ENCODE measurements around the gene QRSL1. TPM values are rescaled to one million over a fixed set of nuclear protein-coding genes. Genes with fewer than 3 reads are reported as not detected.

QRSL1 gene
- total RNA-seq, 1 experiment from 2014 or later, result 18.4 TPM

DNA sequence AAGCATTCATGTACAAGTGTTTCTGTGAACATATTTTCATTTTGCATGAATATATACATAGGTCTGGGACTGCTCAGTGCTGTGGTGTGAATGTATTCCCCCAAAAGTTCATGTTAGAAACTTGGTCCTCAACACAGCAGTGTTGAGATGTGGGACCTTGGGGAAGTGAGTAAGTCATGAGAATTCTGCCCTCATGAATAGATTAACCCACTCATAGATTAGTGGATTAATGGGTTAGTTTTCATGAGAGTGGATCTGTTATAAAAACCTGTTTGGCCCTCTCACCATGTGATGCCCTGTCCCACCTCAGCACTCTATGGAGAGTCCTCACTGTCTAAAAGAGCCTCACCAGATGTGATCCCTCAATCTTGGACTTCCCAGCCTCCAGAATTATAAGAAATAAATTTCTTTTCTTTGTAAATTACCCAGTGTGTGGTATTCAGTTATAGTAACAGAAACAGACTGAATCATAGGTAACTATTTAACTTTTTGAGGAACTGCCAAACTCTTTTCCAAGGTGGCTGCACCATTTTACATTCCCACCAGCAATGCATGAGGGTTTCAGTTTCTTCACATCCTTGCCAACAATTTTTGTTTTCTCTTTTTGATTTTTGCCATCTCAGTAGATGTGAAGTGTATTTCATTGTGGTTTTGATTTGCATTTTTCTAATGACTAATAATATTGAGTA, 45.3 kb downstream of the QRSL1 start:
- TF ChIP-seq SIN3A (IDR thresholded peaks at IDR 0.05; ENCODE audit: borderline replicate concordance, insufficient read depth, low read depth, low read length) (no peak), TCF7L2 (IDR thresholded peaks at IDR 0.05; ENCODE audit: low read depth, low read length) (no peak)
- ChIA-PET POLR2A (no interaction called here), CTCF (no interaction called here)
- BruUV-seq (replicated peaks), result no TSS peak
- Histone ChIP-seq H3K9me3 (ENCODE audit: control insufficient read depth, insufficient read depth, low read depth, low read length) (no peaks in the 10 kb centered on the region), H3K4me3 (ENCODE audit: low read depth in 2 of 2, low read length in 2 of 2) (no peak overlapping the region), H3K36me3 (ENCODE audit: control insufficient read depth, insufficient read depth, low read length) (no peaks in the 10 kb centered on the region), H3K27me3 (ENCODE audit: control insufficient read depth, insufficient read depth, low read length) (no peaks in the 10 kb centered on the region), H3K27ac (ENCODE audit: low read length) (no peak overlapping the region), H3K4me1 (ENCODE audit: control insufficient read depth, insufficient read depth, low read length) (no peaks in the 10 kb centered on the region)
- intact Hi-C loops (cut with micrococcal nuclease; ENCODE audit: unreplicated experiment) (loop anchor here (10.0 kb wide), 1 partner anchor 440 kb away; the partner anchor contains the start of gene BEND3), in situ Hi-C loops (cut with HindIII; ENCODE audit: low pct_unique_long_range_greater_than_20kb, low sequenced_read_pairs) (no loop called here)
- no peak for ATAC-seq
- no peak for DNase-seq (ENCODE audit: low read depth, low spot score)

DNA sequence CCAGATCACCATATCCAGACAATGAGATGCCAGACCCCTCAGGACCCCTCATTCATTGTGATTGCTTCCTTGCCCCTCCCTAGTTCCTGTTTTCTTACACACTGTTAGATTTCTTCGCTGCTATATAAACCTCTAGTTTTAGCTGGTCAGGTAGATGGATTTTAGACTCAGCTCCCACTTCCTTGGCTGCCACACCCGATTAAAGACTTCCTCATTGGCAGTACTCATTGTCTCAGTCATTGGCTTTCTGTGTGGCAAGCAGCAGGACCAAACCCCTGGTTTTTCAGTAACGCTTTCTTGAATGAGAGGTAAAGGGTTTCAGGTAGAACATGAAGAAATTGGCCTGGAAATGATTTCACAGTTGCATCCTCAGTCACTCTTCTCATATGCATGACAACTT, 47.9 kb downstream of the QRSL1 start:
- no peak for ATAC-seq

DNA sequence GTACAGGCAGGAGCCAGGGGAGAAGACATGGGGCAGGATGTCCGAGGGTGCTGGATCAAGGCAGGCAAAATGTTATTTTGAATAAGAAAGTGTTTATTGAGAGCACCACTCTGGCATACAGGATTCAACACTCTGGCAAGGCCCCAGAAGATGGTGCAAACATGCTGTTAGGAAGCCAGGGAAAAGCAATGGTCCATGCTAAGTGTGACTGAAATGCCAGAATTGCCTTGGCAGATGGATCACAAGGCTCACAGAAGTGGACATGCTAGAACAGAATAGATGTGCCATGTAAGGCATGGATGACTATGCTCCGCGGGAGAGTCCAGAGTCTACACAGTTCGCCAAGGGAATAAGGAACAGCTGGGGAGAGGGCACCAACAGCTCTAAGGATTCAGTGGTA, 54.6 kb downstream of the QRSL1 start:
- POLR2A ChIA-PET, result interaction anchor here (0.6 kb wide), 1 partner anchor 37 kb away, joined by 7 read pairs; no protein-coding TSS in a partner anchor
- Histone ChIP-seq H3K27ac (ENCODE audit: low read length) (no peak overlapping the region), H3K27me3 (ENCODE audit: control insufficient read depth, insufficient read depth, low read length) (no peaks in the 10 kb centered on the region), H3K9me3 (ENCODE audit: control insufficient read depth, insufficient read depth, low read depth, low read length) (no peaks in the 10 kb centered on the region), H3K36me3 (ENCODE audit: control insufficient read depth, insufficient read depth, low read length) (no peaks in the 10 kb centered on the region), H3K4me3 (ENCODE audit: low read depth in 2 of 2, low read length in 2 of 2) (no peak overlapping the region), H3K4me1 (ENCODE audit: control insufficient read depth, insufficient read depth, low read length) (0 out of 2 replicates have a peak, but pooled peaks cover 3% of the 10 kb centered on the region)
- DNase-seq (ENCODE audit: low read depth, low spot score), result no peak
- CTCF ChIA-PET, result no interaction called here
- ATAC-seq, result no peak
- intact Hi-C loops (cut with micrococcal nuclease; ENCODE audit: unreplicated experiment) (no loop called here), in situ Hi-C loops (cut with HindIII; ENCODE audit: low pct_unique_long_range_greater_than_20kb, low sequenced_read_pairs) (no loop called here)
- no TSS peak for BruUV-seq (replicated peaks)
- TF ChIP-seq, protein P1, sequence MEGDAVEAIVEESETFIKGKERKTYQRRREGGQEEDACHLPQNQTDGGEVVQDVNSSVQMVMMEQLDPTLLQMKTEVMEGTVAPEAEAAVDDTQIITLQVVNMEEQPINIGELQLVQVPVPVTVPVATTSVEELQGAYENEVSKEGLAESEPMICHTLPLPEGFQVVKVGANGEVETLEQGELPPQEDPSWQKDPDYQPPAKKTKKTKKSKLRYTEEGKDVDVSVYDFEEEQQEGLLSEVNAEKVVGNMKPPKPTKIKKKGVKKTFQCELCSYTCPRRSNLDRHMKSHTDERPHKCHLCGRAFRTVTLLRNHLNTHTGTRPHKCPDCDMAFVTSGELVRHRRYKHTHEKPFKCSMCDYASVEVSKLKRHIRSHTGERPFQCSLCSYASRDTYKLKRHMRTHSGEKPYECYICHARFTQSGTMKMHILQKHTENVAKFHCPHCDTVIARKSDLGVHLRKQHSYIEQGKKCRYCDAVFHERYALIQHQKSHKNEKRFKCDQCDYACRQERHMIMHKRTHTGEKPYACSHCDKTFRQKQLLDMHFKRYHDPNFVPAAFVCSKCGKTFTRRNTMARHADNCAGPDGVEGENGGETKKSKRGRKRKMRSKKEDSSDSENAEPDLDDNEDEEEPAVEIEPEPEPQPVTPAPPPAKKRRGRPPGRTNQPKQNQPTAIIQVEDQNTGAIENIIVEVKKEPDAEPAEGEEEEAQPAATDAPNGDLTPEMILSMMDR (IDR thresholded peaks at IDR 0.05), result no peak
- no peak for TF ChIP-seq TCF7L2 (IDR thresholded peaks at IDR 0.05; ENCODE audit: low read depth, low read length)
- no peak for TF ChIP-seq POLR2AphosphoS5 (IDR thresholded peaks at IDR 0.05; ENCODE audit: low read depth, low read length)
- TF ChIP-seq SIN3A (IDR thresholded peaks at IDR 0.05; ENCODE audit: borderline replicate concordance, insufficient read depth, low read depth, low read length), result no peak
- TF ChIP-seq, protein P2, sequence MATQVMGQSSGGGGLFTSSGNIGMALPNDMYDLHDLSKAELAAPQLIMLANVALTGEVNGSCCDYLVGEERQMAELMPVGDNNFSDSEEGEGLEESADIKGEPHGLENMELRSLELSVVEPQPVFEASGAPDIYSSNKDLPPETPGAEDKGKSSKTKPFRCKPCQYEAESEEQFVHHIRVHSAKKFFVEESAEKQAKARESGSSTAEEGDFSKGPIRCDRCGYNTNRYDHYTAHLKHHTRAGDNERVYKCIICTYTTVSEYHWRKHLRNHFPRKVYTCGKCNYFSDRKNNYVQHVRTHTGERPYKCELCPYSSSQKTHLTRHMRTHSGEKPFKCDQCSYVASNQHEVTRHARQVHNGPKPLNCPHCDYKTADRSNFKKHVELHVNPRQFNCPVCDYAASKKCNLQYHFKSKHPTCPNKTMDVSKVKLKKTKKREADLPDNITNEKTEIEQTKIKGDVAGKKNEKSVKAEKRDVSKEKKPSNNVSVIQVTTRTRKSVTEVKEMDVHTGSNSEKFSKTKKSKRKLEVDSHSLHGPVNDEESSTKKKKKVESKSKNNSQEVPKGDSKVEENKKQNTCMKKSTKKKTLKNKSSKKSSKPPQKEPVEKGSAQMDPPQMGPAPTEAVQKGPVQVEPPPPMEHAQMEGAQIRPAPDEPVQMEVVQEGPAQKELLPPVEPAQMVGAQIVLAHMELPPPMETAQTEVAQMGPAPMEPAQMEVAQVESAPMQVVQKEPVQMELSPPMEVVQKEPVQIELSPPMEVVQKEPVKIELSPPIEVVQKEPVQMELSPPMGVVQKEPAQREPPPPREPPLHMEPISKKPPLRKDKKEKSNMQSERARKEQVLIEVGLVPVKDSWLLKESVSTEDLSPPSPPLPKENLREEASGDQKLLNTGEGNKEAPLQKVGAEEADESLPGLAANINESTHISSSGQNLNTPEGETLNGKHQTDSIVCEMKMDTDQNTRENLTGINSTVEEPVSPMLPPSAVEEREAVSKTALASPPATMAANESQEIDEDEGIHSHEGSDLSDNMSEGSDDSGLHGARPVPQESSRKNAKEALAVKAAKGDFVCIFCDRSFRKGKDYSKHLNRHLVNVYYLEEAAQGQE (IDR thresholded peaks at IDR 0.05; ENCODE audit: insufficient read depth in 1 of 2, low read depth in 2 of 2, low read length in 1 of 2), result no peak

More for the DNA sequence above, 47.9 kb downstream of the QRSL1 start:
- Histone ChIP-seq H3K4me1 (ENCODE audit: control insufficient read depth, insufficient read depth, low read length) (no peaks in the 10 kb centered on the region), H3K36me3 (ENCODE audit: control insufficient read depth, insufficient read depth, low read length) (no peaks in the 10 kb centered on the region), H3K9me3 (ENCODE audit: control insufficient read depth, insufficient read depth, low read depth, low read length) (no peaks in the 10 kb centered on the region), H3K4me3 (ENCODE audit: low read depth in 2 of 2, low read length in 2 of 2) (no peak overlapping the region), H3K27ac (ENCODE audit: low read length) (no peak overlapping the region), H3K27me3 (ENCODE audit: control insufficient read depth, insufficient read depth, low read length) (no peaks in the 10 kb centered on the region)
- POLR2A ChIA-PET, result no interaction called here
- no peak for DNase-seq (ENCODE audit: low read depth, low spot score)
- CTCF ChIA-PET, result no interaction called here
- in situ Hi-C loops (cut with HindIII; ENCODE audit: low pct_unique_long_range_greater_than_20kb, low sequenced_read_pairs), result no loop called here
- TF ChIP-seq SIN3A (IDR thresholded peaks at IDR 0.05; ENCODE audit: borderline replicate concordance, insufficient read depth, low read depth, low read length), result no peak
- TF ChIP-seq, protein P2 (IDR thresholded peaks at IDR 0.05; ENCODE audit: insufficient read depth in 1 of 2, low read depth in 2 of 2, low read length in 1 of 2), result no peak
- intact Hi-C loops (cut with micrococcal nuclease; ENCODE audit: unreplicated experiment), result loop anchor here (10.0 kb wide), 1 partner anchor 438 kb away; the partner anchor contains the start of gene BEND3
- no TSS peak for BruUV-seq (replicated peaks)
